Bronchial epithelial cell (primary cell): ENCODE data around the gene BPIFB4. TPM values are rescaled to one million over a fixed set of nuclear protein-coding genes. Genes with fewer than 3 reads are reported as not detected.
A peak's percentile ranks its signal among the peaks of the same experiment; 100 is the strongest.

Experiments
- DNase-seq: peaks from one replicate; pipeline ENCODE4 v3.0.0-alpha.2; 2010; ENCODE audit warnings: low read depth
- FAIRE-seq: peaks from 2 replicates; lab custom pipeline; 2011; peaks lifted over from hg19 to GRCh38; lab: Jason Lieb, UNC
- H3K27me3 ChIP-seq: 2 replicates; pipeline ENCODE4 v1.5.1; 2011; ENCODE audit warnings: low read length; ENCODE audit not compliant: control insufficient read depth, insufficient read depth
- H3K36me3 ChIP-seq: 2 replicates; pipeline ENCODE4 v1.5.1; 2011; ENCODE audit warnings: low read length; ENCODE audit not compliant: control insufficient read depth, insufficient read depth
- H3K4me3 ChIP-seq: 2 replicates; pipeline ENCODE4 v1.5.1; 2011; ENCODE audit warnings: mild to moderate bottlenecking, low read depth, low read length, control low read depth
- CTCF ChIP-seq: IDR thresholded peaks from 2 replicates; pipeline ENCODE4 v1.5.1; 2011; ENCODE audit warnings: mild to moderate bottlenecking, moderate library complexity, low read length, control low read depth, inconsistent platforms; ENCODE audit not compliant: insufficient read depth, severe bottlenecking
- total RNA-seq: library from RNA; depleted of rRNA; stranded (reverse); fragments of >200 nt; gene quantifications from 2 replicates; pipeline ENCODE4 v1.2.1, GENCODE V29; 2014

The BPIFB4 gene
- total RNA-seq, 1 donor from 2014 or later, result not detected

- TF ChIP-seq CTCF, result no peak
- FAIRE-seq (no peak), DNase-seq (no peak)
- H3K4me3 ChIP-seq, result no peak overlapping the region
- no peaks in the 10 kb centered on the region for H3K36me3 ChIP-seq
- no peaks in the 10 kb centered on the region for H3K27me3 ChIP-seq
Observed at GRCh38 chr20:33132513-33133372, 53.3 kb downstream of the BPIFB4 start.

- no peak overlapping the region for H3K4me3 ChIP-seq
- DNase-seq (no peak), FAIRE-seq (no peak)
- H3K27me3 ChIP-seq, result no peaks in the 10 kb centered on the region
- no peak for TF ChIP-seq CTCF
- H3K36me3 ChIP-seq, result no peaks in the 10 kb centered on the region
Observed at GRCh38 chr20:33133373-33133941, 54.0 kb downstream of the BPIFB4 start.

- Histone ChIP-seq H3K27me3 (no peaks in the 10 kb centered on the region), H3K36me3 (no peaks in the 10 kb centered on the region), H3K4me3 (no peak overlapping the region)
- FAIRE-seq, result no peak
- no peak for TF ChIP-seq CTCF
- no peak for DNase-seq
Observed at GRCh38 chr20:33137195-33137594, 57.8 kb downstream of the BPIFB4 start.

- no peaks in the 10 kb centered on the region for H3K36me3 ChIP-seq
- TF ChIP-seq CTCF, result no peak
- no peak overlapping the region for H3K4me3 ChIP-seq
- DNase-seq (no peak), FAIRE-seq (no peak)
- no peaks in the 10 kb centered on the region for H3K27me3 ChIP-seq
Observed at GRCh38 chr20:33139467-33139866, 60.0 kb downstream of the BPIFB4 start.

- H3K4me3 ChIP-seq, result no peak overlapping the region
- no peaks in the 10 kb centered on the region for H3K27me3 ChIP-seq
- no peaks in the 10 kb centered on the region for H3K36me3 ChIP-seq
- FAIRE-seq, result peak; percentile 86
- TF ChIP-seq CTCF, result no peak
- DNase-seq, result no peak
Observed at GRCh38 chr20:33145521-33145920, 66.1 kb downstream of the BPIFB4 start.
